ENCODE results near the gene NOTUM. TPM values are rescaled to one million over a fixed set of nuclear protein-coding genes. Genes with fewer than 3 reads are reported as not detected.

Gene NOTUM
- total RNA-seq, 3 donors from 2014 or later, result 0.13 TPM; not detected in 2

DNA sequence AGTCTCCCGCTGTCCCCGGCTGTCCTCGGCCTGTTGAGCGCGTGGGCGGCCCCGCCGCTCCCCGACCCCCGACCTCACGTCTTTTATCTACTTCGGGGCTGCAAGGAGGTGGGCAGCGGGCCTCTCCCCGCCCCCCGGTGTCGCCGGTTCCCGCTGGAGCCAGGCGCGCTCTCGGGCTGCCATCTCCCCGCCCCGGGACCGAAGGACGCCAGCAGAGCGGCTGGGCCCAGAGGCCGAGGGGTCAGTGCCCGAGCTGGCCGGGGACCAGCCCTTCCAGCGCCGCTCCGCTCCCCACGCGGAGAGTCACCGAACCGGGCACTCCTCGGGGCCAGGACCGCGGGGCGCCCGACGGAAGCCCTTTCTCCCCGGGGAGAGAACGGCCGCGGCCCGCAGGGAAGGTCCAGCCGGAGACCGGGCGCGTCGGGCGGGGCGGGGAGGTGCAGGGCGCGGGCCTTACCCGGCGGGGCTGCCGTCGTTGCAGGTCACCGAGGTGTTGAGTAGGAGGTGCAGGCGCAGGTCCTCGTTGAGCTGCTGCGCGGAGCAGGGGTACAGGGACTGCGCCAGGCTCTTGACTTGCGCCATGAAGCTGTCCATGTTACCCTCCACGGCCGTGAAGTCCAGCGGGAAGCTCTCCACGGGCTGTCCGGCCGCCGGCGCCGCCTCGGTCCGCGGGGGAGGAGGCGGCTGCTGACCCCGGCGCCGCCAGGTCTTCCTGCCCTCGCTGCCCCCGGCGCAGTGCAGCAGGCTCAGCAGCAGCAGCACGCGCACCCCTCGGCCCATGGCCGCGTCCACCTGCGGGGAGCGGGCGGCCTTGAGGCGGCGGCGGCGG is 643 bp downstream of the NOTUM start:
- peak in 1 of 3 donors; percentile 47 for DNase-seq
- intact Hi-C loops (cut with DNase I, micrococcal nuclease), result loop anchor here in 1 of 2 donors (5.0 kb wide), 1 partner anchor 57 kb away; no protein-coding TSS in a partner anchor

DNA sequence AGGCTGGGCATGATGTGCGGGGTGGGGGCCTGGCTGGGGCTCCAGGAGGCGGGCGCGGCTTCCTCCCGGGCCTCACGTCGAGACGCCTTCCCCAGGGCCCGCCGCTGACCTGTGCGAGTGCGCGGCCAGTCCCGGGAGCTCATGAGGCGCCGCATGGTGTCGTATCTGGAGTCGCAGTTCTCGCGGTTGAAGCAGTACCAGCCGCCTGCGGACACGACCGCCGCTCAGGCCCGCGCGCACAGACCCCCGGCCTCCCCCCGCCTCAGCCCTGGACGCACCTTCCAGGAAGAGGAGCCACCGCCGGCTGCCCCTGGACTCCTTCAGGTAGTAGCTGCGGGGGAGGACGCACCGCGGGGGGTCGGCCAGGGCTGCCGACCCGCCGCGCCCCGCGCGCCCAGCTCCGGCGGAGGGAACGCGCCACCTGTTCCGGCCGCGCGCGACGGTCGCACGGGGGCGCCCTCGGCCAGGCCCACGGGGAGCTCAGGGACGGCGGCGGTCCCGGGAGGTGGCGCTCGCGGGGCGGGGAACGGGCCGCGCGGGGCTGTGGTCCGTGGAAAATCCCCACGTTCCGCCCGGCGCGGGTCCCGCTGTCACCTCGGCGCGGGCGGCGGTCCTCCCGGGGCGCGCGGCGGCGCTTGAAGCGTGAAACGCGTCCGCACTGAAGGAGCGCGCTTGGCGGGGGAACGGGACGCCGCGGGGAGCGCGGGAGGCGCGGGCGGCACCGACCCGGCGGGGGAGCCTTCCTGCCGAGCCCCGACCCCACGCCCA is 1.4 kb downstream of the NOTUM start:
- peak; percentile 93 for ATAC-seq
- TF ChIP-seq, protein P1, sequence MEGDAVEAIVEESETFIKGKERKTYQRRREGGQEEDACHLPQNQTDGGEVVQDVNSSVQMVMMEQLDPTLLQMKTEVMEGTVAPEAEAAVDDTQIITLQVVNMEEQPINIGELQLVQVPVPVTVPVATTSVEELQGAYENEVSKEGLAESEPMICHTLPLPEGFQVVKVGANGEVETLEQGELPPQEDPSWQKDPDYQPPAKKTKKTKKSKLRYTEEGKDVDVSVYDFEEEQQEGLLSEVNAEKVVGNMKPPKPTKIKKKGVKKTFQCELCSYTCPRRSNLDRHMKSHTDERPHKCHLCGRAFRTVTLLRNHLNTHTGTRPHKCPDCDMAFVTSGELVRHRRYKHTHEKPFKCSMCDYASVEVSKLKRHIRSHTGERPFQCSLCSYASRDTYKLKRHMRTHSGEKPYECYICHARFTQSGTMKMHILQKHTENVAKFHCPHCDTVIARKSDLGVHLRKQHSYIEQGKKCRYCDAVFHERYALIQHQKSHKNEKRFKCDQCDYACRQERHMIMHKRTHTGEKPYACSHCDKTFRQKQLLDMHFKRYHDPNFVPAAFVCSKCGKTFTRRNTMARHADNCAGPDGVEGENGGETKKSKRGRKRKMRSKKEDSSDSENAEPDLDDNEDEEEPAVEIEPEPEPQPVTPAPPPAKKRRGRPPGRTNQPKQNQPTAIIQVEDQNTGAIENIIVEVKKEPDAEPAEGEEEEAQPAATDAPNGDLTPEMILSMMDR (IDR thresholded peaks at IDR 0.05), result peak; percentile 93
- DNase-seq, result peak; percentile 73 to 86 (median 83)
- intact Hi-C loops (cut with DNase I, micrococcal nuclease), result loop anchor here in 1 of 2 donors (5.0 kb wide), 1 partner anchor 58 kb away; no protein-coding TSS in a partner anchor
- Histone ChIP-seq H3K9me3 (no peaks in the 10 kb centered on the region), H3K4me1 (ENCODE audit: low read depth) (peaks cover 22% of the 10 kb centered on the region), H3K4me3 (no peak overlapping the region), H3K36me3 (ENCODE audit: low read depth) (no peaks in the 10 kb centered on the region)

More for the DNA sequence above, 643 bp downstream of the NOTUM start:
- TF ChIP-seq, protein P1 (IDR thresholded peaks at IDR 0.05), result no peak
- Histone ChIP-seq H3K4me3 (no peak overlapping the region), H3K9me3 (no peaks in the 10 kb centered on the region), H3K4me1 (ENCODE audit: low read depth) (peaks cover 22% of the 10 kb centered on the region), H3K36me3 (ENCODE audit: low read depth) (no peaks in the 10 kb centered on the region)
- peak; percentile 38 for ATAC-seq

DNA sequence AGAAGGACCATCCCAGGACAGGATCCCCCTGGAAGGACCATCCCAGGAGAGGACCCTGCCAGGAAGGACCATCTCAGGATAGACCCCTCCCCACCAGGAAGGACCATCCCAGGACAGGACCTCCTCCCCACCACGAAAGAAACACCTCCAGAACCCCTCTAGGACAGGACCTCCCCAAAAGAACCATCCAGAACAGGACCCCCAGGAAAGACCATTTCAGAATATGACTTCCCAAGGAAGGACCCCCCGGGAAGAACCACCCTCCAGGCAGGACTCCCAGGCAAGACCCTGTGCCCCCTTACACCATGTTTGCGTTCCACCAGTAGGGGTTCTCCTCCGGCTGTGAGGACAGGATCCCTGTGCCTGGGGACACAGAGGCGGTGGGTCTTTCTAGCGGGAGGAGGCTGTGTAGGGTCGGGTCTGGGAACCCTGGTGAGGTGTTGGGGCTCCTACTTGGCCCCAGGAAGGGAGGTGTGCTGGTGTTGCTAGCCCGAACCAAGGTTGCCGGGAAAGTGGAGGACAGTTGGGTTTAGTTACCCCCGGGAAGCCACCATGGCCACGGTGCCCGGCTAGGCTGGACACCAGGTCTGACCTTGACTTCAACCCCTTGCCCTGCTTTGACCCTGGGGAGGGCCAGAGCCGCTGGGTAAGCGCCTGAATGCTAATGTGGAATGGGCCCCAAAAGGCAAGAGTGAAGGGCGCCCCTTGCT is 2.2 kb downstream of the NOTUM start:
- Histone ChIP-seq H3K9me3 (no peaks in the 10 kb centered on the region), H3K4me3 (no peak overlapping the region), H3K36me3 (ENCODE audit: low read depth) (no peaks in the 10 kb centered on the region), H3K4me1 (ENCODE audit: low read depth) (peaks cover 22% of the 10 kb centered on the region)
- ATAC-seq (no peak), DNase-seq (no peak)
- TF ChIP-seq, protein P1 (IDR thresholded peaks at IDR 0.05), result no peak
- intact Hi-C loops (cut with DNase I, micrococcal nuclease), result no loop called here

DNA sequence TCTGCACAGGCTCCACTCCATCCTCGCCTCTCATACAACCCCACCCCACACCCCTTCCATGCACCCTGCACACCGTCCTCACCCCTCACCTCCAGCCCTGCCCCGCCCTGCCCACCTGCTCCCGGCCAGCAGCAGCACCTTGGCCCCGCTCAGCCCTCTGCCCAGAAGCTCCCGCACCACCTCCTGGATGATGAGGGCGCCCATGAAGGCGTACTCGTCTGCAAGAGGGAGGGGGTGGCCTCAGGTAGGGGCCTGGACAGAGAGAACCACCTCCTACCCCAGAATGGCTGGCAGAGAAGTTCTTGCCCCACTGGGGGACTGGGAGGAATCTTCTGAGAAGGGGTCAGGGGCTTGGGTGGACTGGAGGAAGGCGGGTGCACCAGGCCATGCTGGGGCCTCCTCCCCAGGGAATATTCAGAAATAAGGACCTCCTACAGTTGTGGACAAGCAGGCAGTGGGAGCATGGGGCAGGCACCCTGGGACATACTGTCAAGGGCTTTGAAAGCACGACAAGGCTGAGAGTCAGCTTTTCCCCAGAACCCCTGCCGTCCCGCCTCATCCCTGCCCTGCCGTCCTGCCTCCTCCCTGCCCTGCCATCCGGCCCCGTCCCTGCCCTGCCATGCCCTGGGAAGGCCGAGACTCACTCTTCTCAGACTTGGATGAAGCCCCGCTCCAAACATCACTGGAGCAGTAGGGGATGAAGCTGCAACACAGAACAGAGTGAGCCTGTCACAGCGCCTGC is 3.1 kb downstream of the NOTUM start:
- Histone ChIP-seq H3K4me3 (no peak overlapping the region), H3K4me1 (ENCODE audit: low read depth) (peaks cover 22% of the 10 kb centered on the region), H3K9me3 (no peaks in the 10 kb centered on the region), H3K36me3 (ENCODE audit: low read depth) (no peaks in the 10 kb centered on the region)
- intact Hi-C loops (cut with DNase I, micrococcal nuclease), result no loop called here
- TF ChIP-seq, protein P1 (IDR thresholded peaks at IDR 0.05), result no peak
- no peak for ATAC-seq
- no peak for DNase-seq
